HG02885 (cell line): ENCODE measurements around the gene CLDN6.
"Not testable (repeated sequence)": the region's sequence is repeated elsewhere in the genome, so short reads cannot be mapped to it uniquely, and the experiment has no call there.

Experiments used
- ATAC-seq: cut with Tn5 transposase; IDR thresholded peaks from one replicate; pipeline ENCODE4 v1.9.1; 2021; ENCODE audit warnings: mild to moderate bottlenecking; ENCODE audit not compliant: unreplicated experiment, poor library complexity

CLDN6 gene

DNA sequence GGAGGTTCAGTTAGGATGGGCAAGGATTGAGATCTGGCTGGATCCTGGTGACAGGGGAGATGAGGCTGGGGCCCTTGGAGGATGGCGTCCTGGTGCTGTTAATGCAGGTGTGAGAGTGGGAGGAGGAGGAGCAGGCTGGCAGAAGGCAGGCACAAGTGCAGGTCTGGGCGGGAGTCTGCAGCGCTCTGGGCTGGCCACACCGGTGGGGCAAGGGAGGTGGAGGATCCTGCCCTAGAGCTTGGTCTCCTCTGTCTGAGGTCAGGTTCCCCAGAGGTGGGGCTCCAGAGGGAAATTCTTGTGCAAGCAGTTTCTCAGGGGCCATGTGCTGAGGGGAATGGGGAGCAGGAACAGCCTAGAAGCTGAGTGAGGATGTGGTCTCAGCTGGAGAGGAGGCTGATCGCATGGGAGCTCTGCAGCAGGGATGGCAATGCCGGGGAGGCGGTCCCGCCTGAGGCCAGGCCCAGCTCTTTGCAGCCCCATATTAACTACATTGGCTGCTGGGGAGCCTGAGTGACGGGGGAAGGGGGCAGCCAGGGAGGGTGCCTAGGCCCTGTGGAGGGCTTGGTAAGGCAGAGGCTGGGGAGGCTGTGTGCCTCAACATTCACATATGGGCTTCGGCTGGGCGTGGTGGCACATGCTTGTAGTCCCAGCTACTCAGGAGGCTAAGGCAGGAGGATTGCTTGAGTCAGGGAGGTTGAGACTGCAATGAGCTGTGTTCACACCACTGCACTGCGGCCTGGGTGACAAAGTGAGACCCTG lies 34.8 kb upstream of the CLDN6 start:
- ATAC-seq: not testable (repeated sequence)

DNA sequence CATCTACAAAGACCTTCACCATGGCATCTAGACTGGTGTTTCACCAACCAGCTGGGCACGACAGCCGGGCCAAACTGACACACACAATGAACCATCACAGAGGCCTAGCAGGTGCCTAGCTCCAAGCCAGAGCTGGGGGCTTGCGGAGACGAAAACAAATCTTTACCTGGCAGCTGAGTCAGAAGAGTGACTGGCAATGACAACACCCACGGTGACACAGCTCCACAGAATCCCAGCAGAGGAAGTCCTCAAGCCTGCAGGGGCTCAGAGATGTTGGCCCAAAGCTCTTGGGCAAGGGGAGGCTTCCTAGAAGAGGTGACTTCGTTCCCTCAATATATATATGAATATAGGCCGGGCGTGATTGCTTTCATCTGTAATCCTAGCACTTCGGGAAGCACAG lies 33.5 kb upstream of the CLDN6 start:
- no peak for ATAC-seq

DNA sequence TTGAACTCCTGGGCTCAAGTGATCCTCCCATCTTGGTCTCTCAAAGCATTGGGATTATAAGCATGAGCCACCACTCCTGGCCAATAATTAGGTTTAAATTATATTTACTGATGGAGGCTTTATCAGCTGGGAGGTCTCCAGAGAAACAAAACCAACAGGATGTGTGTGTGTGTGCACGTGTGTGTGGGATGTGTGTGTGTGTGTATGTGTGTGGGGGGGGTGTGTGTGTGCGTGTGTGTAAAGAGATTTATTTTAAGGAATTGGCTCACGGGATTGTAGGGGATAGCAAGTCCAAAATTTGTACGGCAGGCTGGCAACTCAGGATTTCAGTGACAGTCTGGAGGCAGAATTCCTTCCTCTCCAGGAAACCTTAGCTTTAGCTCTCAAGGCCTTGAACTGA lies 33.0 kb upstream of the CLDN6 start:
- no peak for ATAC-seq

DNA sequence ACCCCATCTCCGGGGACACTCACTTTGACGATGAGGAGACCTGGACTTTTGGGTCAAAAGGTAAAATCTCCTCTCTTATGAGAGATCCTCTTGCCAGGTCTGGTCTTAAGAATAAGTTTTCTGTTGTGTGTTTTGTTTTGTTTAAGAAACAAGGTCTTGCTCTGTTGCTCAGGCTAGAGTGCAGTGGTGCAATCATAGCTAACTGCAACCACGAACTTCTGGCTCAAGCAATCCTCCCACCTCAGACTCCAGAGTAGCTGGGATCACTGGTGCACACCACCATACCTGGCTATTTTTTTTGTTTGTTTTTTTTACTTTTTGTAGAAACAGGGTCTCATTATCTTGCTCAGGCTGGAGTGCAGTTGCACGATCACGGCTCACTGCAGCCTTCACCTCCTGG lies 32.5 kb upstream of the CLDN6 start:
- no peak for ATAC-seq

DNA sequence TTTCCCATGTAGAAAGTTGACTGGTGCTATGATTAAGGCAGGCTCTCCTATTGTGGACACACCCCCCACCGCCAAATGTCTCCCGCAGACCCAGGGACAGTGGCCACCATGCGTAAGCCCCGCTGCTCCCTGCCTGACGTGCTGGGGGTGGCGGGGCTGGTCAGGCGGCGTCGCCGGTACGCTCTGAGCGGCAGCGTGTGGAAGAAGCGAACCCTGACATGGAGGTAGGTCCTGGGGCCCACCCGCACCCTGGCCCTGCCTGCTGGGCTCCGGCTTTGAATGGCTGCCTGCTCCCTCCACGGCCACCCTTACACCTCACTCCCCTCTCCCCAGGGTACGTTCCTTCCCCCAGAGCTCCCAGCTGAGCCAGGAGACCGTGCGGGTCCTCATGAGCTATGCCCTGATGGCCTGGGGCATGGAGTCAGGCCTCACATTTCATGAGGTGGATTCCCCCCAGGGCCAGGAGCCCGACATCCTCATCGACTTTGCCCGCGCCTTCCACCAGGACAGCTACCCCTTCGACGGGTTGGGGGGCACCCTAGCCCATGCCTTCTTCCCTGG lies 32.0 kb upstream of the CLDN6 start:
- ATAC-seq: no peak

DNA sequence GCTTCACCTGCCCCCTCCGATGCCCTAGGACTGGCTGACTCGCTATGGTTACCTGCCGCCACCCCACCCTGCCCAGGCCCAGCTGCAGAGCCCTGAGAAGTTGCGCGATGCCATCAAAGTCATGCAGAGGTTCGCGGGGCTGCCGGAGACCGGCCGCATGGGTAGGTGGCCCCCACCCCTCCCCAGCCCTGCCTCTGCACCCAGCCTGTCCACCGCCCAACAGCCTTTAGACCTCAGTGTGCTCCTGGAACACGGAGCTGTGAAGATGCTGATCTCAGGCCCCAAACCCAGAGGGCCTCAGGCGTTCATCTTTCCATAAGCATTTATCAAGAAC lies 29.4 kb upstream of the CLDN6 start:
- no peak for ATAC-seq

DNA sequence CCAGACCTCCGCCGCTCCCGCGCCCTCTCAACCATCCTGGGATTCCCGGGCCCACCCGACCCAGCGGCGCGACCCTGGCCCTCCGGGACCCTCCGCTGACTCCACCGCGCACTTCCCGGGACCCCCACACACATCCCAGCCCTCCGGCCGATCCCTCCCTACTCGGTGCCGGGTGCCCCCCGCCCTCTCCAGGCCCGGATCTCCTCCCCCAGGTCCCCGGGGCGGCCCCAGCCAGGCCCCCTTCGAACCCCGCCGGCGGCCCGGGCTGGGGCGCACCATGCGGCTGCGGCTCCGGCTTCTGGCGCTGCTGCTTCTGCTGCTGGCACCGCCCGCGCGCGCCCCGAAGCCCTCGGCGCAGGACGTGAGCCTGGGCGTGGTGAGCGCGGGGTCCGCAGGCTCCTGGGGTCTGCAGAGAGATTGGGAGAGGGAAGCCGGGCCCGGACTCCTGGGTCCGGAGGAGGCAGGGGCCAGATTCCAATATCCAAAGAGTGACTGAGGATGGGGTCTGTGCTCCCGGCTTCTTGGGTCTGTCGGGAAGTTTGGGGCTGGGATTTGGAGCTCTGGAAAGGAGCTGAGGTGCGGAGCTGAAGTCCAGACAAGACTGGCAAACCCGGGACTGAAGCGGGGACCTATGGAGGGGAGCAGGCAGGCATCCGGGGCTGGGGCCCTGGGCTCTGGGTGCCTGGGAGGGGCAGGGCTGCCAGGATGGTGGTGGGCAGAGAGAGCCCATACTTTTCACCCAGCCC lies 28.8 kb upstream of the CLDN6 start:
- no peak for ATAC-seq

DNA sequence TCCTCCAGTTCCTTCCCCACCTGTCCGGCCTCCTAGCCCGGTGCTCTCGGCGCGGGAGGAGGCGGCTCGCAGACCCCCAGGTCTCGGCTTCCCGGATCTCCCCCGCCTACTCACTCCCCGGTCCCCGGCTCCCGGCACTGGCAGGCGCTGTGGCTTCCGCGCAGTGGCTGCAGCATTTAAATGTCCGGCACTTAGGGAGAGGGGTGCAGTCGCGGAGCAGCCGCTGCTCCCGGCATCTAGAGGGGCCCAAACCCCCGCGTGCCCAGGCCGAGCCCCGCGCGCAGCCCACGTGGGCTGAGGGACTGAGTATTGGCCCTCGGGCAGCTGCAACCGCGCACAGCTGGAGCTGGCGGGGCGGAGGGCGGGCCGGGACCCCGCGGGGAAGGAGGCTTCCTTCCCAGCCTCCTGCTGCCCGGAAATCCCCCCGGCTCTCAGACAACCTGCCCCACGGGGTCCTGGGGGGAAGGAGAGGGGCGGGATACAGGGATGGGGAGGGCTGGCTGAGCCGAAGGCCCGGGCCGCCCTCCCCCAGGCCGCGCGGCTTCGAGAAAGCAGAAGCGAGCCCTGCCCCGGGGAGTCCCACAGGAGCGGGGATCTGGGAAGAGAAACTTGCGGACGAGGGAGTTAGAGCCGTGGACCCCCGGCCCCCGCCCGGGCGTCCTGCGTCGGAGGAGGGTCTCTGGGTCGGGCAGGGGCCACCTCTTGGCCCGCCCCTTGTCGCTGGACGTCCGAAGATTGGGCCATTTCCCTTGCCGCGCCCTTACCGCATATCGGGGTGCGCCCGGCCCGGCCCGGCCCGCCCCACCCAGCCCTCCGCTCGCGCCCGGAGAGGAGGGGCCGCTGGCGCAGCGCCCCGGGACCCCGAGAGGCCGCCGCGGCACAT lies 28.0 kb upstream of the CLDN6 start, which contains the start of gene MMP25:
Gene MMP25 (plus strand): TSS at position 804 of the 883 bp plus-strand sequence. CDS start 357 bp downstream, outside the sequence.
- ATAC-seq: peak; percentile 42

DNA sequence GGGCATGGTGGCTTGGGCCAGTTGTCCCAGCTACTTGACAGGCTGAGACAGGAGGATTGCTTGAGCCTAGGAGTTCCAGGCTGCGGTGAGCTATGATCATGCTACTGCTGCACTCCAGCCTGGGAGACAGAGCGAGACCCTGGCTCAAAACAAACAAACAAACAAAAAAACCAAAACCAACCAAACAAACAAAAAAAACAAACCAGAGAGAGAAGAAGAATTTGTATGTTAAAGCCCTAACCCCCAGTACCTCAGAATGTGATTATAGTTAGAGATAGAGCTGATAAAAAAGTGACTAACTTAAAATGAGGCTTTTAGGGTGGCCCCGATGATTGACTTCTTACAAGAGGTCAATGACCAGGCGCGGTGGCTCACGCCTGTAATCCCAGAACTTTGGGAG lies 26.7 kb upstream of the CLDN6 start:
- no peak for ATAC-seq

DNA sequence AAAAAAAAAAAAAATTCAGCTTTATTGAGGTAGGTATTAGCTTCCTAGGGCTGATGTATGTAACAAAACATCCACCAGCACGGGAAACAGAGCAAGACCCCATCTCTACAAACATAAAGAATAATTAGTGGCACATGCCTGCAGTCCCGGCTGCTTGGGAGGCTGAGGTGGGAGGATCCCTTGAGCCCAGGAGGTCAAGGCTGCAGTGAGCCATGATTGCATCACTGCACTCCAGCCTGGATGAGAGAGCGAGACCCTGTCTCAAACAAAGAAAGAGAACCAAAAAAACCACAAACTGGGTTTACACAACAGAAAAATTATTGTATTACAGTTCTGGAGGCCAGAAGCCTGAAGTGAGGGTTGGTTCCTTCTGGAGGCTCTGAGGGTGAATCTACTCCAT lies 24.4 kb upstream of the CLDN6 start:
- no peak for ATAC-seq

DNA sequence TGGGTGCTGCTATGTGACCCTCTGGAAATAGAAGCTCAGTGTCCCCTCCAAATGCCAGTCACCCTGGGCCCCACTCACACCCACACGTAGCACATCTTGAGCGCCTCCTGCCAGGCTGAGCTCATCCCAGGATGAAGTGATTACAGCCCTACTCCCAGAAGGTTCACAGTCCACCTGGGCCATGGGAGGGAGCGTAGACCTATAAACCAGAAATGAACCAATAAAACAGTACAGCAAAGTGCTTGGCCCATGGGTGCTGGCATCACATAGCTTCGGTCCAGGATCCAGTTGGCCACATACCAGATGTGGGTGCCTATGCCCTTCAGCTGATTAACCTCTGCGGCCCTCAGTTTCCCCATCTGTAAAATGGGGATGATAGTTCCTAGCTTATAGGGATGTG lies 20.9 kb upstream of the CLDN6 start:
- ATAC-seq: no peak

DNA sequence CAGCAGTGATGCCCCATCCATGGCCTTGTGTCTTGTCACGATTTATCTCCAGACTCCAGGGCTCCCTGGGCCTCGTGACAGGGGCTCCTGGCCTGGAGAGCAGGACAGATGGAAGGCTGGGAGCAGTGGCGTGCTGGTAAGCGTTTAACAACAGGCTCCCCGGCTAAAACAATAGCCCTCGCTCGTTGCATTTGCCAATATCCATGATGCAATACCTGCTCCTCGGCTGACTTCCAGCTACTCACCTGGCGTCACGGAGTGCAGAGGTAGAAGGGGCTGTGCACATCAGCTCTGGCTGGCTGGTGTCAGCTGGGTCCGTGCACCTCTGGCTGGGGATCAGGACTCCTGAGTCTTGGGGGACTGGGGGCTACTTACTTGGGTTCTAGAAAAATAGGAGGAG lies 20.3 kb upstream of the CLDN6 start:
- ATAC-seq: no peak

DNA sequence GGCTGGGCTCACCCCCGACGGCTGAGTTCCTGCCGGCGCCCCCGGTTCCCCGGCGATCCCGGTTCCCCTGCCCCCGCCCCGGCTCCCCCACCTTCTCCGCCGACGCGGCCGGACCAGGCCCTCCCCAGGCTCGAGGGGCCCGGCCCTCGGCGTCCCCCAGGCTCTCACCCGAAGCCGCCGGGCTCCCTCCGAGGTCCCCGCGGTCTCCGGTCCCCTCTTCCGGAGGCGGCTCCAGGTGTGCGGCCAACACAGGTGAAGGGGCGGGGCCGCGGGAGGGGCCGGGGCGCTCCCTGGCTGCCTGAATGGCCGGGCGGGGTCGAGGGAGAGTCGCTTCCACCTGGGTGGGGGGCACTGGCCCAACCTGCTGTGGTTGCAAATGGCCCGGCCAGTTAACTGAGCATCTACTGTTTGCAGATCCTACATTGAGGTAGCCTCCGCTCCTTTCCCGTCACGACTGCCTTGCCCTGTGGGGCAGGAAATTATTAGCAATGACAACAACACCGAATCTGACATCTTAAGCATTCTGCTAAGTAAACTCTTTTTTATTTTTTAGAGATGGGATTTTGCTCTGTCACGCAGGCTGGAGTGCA lies 18.8 kb upstream of the CLDN6 start, which contains the start of gene BICDL2:
Gene BICDL2 (minus strand): TSS at position 219 of the 590 bp plus-strand sequence. CDS start 1,448 bp downstream, outside the sequence.
- ATAC-seq: no peak

DNA sequence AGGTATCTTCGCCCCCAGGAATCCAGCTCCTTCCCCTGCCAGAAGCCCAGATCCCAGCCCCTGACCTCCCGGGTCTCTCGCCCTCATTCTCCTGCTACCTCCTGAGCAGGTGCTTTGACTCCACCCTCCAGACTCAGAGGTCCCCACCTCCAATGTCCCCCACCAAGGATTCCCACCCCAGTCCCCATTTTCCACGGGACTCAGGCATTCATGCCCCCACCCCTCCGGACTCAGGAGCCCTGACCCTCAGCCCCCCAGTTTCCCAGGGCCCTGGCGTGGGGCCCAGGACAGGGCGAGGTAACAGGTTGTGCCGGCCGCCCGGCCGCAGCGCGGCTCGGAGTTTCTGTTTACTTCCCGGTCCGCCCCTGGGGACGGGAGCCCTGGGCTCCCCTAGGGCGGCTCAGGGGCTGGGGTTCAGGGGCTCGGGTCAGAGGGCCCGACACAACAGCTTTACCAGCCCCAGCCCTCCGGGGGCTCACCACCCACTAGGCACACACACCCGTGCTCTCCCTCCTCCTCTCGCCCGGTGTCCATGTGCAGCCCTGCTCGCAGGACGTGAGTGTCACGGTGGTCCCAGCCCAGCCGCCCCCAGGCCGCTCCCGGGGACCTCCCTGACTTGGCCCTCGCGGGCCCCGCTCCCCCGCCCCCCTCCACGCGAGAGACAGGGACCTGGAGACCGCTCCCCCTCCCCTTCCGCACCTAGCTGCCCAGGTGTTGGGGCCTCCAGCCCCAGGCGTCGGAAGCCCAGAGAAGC lies 18.2 kb upstream of the CLDN6 start:
- ATAC-seq: no peak

DNA sequence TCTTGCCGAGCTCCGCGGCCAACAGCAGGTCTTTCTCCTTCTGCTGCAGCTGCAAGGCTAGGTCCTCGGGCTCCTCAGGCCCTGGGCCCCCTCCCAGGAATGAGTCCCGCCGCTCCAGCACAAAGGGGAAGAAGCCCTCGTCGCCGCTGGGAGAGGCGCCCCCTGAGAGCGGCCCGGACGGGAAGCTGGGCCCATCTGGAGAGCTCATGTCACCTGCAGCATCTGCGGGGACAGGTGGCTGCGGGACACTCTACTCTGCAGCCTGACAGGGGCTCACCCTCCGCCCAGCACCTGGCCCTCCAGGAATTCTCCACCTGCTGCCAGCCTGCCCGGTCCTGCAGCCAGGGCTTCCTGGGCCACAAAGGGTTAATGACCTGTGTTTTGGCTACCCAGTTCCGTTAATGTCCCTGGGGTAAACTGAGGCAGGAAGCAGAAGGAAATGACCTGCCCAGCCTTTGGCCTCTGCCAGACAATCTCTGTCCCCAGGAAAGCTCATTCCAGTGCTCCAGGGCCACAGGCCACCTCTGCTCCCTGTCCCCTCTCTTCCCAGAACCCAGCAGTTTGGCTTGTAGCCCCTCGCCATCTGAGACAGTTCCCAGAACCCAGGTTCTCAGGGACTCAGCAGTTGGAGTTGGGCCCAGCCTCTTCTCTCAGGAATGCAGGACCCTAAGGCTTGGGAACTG lies 17.4 kb upstream of the CLDN6 start:
- no peak for ATAC-seq

DNA sequence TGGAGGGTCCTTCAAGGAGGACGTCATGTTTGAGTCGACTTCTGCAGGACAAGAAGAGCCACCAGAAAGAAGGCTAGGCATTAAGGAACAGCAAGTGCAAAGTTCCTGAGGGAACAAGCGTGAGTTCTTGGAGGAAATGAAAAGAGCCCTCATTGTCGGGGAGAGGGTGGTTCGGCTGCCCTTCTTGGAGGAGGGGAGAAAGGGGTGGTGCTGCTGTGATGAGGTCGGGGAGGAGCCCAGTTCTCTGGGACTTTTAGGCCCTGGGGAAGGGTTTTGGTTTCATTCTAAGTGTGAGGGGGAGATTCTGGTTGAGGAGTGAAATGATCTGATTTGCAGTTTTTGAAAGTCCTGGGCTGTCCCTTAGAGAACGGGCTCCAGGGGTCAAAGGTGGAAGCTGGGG lies 14.6 kb upstream of the CLDN6 start:
- no peak for ATAC-seq

DNA sequence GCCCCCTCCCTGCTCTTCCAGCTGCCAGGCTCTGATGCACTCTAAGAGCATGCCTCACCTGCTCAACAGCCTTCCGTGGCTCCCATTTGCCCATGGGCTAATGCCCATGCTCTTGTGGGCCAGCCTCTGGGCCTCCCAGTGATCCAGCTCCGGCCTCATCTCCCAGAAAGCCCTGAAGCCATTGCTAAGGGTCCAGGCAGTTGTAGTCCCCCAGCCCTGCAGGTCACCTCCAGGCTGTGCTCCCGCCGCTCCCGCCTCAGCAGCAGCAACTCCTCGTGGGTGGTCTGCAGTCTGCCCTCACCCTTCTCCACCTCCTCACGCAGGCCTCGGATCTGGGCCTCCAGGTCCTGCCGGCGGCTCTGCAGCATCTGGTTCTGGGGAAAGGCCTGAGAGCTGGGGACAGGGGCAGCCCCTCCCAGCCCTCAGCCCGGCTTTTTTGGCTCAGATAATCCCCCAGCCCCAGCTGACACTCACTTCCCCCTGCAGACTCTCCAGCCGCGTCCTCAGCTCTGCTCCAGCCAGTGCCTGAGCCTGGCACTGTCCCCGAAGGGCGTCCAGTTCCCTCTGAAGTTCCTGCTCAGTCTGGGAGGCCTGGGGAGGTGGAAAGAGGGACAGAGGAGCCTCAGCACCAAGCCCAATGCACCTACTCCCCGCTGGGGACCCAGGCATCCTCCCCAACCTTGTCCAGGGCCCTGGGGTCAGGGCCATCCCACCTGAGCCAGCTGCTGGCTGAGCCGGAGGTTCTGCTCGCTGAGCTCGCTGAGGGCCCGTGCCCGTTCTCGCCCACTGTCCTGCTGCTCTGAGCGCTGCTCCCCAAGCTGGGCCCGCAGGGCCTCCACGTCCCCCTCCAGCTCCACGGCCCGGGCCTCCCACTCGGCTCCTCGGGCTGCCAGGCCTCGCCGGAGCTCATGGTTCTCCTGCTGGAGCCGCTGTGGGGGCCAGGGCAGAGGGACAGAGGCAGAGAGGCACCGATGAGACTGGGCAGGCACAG lies 12.5 kb upstream of the CLDN6 start:
- no peak for ATAC-seq
